SK-N-SH (cell line): ENCODE results near the gene SEC14L2. TPM values are rescaled to one million over a fixed set of nuclear protein-coding genes. Genes with fewer than 3 reads are reported as not detected.

ENCODE experiments used
- CTCF ChIA-PET: fragments of 300-600, 350-600 bp; formaldehyde crosslinking; extraction: SDS; loops from one replicate; lab custom pipeline; 2021; lab: Yijun Ruan, JAX
- POLR2A ChIA-PET: fragments of 350-600 bp; sonication (Branson Sonifier 250); formaldehyde crosslinking; extraction: SDS; loops from one replicate; lab custom pipeline; 2020; ENCODE audit warnings: antibody characterized with exemption, inconsistent platforms; lab: Yijun Ruan, JAX
- DNase-seq: peaks from one replicate; pipeline ENCODE4 v3.0.0; 2012
- H2AFZ ChIP-seq: fragments of 200-600 bp; sonication (generic); 2 replicates; pipeline ENCODE4 v1.8.1; 2016; ENCODE audit warnings: antibody characterized with exemption, mild to moderate bottlenecking, low read depth
- H3F3A ChIP-seq: fragments of 200-600 bp; sonication (generic); replicated peaks from 2 replicates; pipeline ENCODE3; 2016; ENCODE audit warnings: antibody characterized with exemption, mild to moderate bottlenecking; ENCODE audit not compliant: insufficient read depth
- H3K27ac ChIP-seq, 2 experiments: fragments of 200-500 bp in 1 of 2; fragments of 200-600 bp in 1 of 2; sonication (Bioruptor generic) in 1 of 2; sonication (generic), shearing (Covaris generic) in 1 of 2; 2 replicates each; pipeline versions ENCODE4 v1.5.1 to v1.6.1; 2014 to 2016; ENCODE audit warnings: low read depth in 2 of 2, inconsistent platforms in 1 of 2, low read length in 1 of 2, mild to moderate bottlenecking in 1 of 2, mixed read lengths in 1 of 2
- H3K27me3 ChIP-seq: fragments of 200-600 bp; sonication (generic), shearing (Covaris generic); 2 replicates; pipeline ENCODE4 v1.6.1; 2016; ENCODE audit warnings: mixed run types; ENCODE audit not compliant: insufficient read depth
- H3K36me3 ChIP-seq, 2 experiments: fragments of 200-500 bp in 1 of 2; fragments of 200-600 bp in 1 of 2; sonication (Bioruptor generic) in 1 of 2; sonication (generic) in 1 of 2; replicated peaks in 1 of 2; 2 replicates each; pipeline versions ENCODE3 to v1.5.1; 2014 to 2016; ENCODE audit warnings: low read length in 1 of 2, mild to moderate bottlenecking in 1 of 2; ENCODE audit not compliant: insufficient read depth in 2 of 2, control insufficient read depth in 1 of 2
- H3K4me1 ChIP-seq, 2 experiments: fragments of 200-500 bp in 1 of 2; fragments of 200-600 bp in 1 of 2; sonication (Bioruptor generic) in 1 of 2; sonication (generic), shearing (Covaris generic) in 1 of 2; 2 replicates each; pipeline versions ENCODE4 v1.5.1 to v1.6.1; 2014 to 2016; ENCODE audit warnings: low read depth in 1 of 2, low read length in 1 of 2, mixed run types in 1 of 2; ENCODE audit not compliant: insufficient read depth in 2 of 2, control insufficient read depth in 1 of 2
- H3K4me2 ChIP-seq: fragments of 200-600 bp; sonication (generic), shearing (Covaris generic); 2 replicates; pipeline ENCODE4 v1.6.1; 2017; ENCODE audit warnings: mixed run types
- H3K4me3 ChIP-seq, 2 experiments: fragments of 200-500 bp in 1 of 2; fragments of 200-600 bp in 1 of 2; sonication (Bioruptor generic) in 1 of 2; sonication (generic), shearing (Covaris generic) in 1 of 2; 2 replicates each; pipeline versions ENCODE4 v1.5.1 to v1.8.1; 2014 to 2016; ENCODE audit warnings: low read depth in 2 of 2, inconsistent platforms in 1 of 2, low read length in 1 of 2, mild to moderate bottlenecking in 1 of 2, mixed read lengths in 1 of 2, moderate library complexity in 1 of 2
- H3K79me2 ChIP-seq: fragments of 200-600 bp; sonication (generic); 2 replicates; pipeline ENCODE4 v1.8.1; 2017; ENCODE audit warnings: mild to moderate bottlenecking; ENCODE audit not compliant: insufficient read depth
- H3K9ac ChIP-seq: fragments of 200-600 bp; sonication (generic); 2 replicates; pipeline ENCODE4 v1.6.1; 2017; ENCODE audit warnings: mixed run types
- H3K9me2 ChIP-seq: fragments of 200-600 bp; sonication (generic); 2 replicates; pipeline ENCODE4 v1.6.1; 2017; ENCODE audit warnings: mixed run types
- H3K9me3 ChIP-seq: fragments of 200-600 bp; sonication (generic); 2 replicates; pipeline ENCODE4 v1.6.1; 2017; ENCODE audit warnings: mixed run types, mild to moderate bottlenecking, moderate library complexity
- H4K20me1 ChIP-seq: fragments of 200-600 bp; sonication (generic); 2 replicates; pipeline ENCODE4 v1.6.1; 2017; ENCODE audit warnings: mild to moderate bottlenecking, mixed run types; ENCODE audit not compliant: insufficient read depth
- CHD2 ChIP-seq: fragments of 150-350 bp; IDR thresholded peaks from 2 replicates; pipeline ENCODE4 v1.6.1; 2018; ENCODE audit warnings: low read length; ENCODE audit not compliant: partially characterized antibody
- ELF1 ChIP-seq: IDR thresholded peaks from 2 replicates; pipeline ENCODE4 v1.4.0; 2012
- EP300 ChIP-seq, 2 experiments: IDR thresholded peaks; 2 replicates each; pipeline versions ENCODE4 v1.4.0 to v1.6.1; 2012; ENCODE audit warnings: borderline replicate concordance in 1 of 2, low read depth in 1 of 2, low read length in 1 of 2
- FOSL2 ChIP-seq: IDR thresholded peaks from 2 replicates; pipeline ENCODE4 v1.4.0; 2012; ENCODE audit warnings: low read depth, mild to moderate bottlenecking, moderate library complexity, borderline replicate concordance
- FOXJ3 ChIP-seq: sonication (generic); formaldehyde crosslinking; IDR thresholded peaks from 2 replicates; pipeline ENCODE4 v1.5.1; 2020; ENCODE audit warnings: mild to moderate bottlenecking, missing genetic modification reagents
- FOXM1 ChIP-seq: IDR thresholded peaks from 2 replicates; pipeline ENCODE4 v1.4.0; 2012; ENCODE audit warnings: low read depth, mild to moderate bottlenecking
- GATA2 ChIP-seq: sonication (generic); formaldehyde crosslinking; IDR thresholded peaks from 2 replicates; pipeline ENCODE4 v1.5.0; 2020; ENCODE audit warnings: mild to moderate bottlenecking, missing genetic modification reagents
- JUND ChIP-seq: IDR thresholded peaks from 2 replicates; pipeline ENCODE4 v1.4.0; 2012
- MEF2A ChIP-seq: IDR thresholded peaks from 2 replicates; pipeline ENCODE4 v1.4.0; 2012; ENCODE audit warnings: low read depth, borderline replicate concordance
- MXI1 ChIP-seq: IDR thresholded peaks from 2 replicates; pipeline ENCODE4 v1.6.1; 2012; ENCODE audit warnings: mild to moderate bottlenecking, low read depth, low read length, improper control_type of control experiment
- PBX3 ChIP-seq: IDR thresholded peaks from 2 replicates; pipeline ENCODE4; 2012
- RCOR1 ChIP-seq: fragments of 150-350 bp; IDR thresholded peaks from 2 replicates; pipeline ENCODE4 v1.6.1; 2017; ENCODE audit warnings: antibody characterized with exemption, low read length
- SIN3A ChIP-seq: IDR thresholded peaks from 2 replicates; pipeline ENCODE4 v1.6.1; 2012; ENCODE audit warnings: low read depth, mild to moderate bottlenecking, low read length, moderate library complexity, borderline replicate concordance
- SMC3 ChIP-seq: IDR thresholded peaks from 2 replicates; pipeline ENCODE4 v1.6.1; 2012; ENCODE audit warnings: low read depth, low read length, improper control_type of control experiment
- TAF1 ChIP-seq: IDR thresholded peaks from 2 replicates; pipeline ENCODE4 v1.6.1; 2012; ENCODE audit warnings: low read depth, mild to moderate bottlenecking, low read length, moderate library complexity, borderline replicate concordance
- USF2 ChIP-seq: fragments of 150-350 bp; IDR thresholded peaks from 2 replicates; pipeline ENCODE4 v1.6.1; 2017; ENCODE audit warnings: antibody characterized with exemption, low read length, low read depth, borderline replicate concordance
- YY1 ChIP-seq: IDR thresholded peaks from 2 replicates; pipeline ENCODE4 v1.4.0; 2012; ENCODE audit warnings: low read depth, mild to moderate bottlenecking
- ZBTB33 ChIP-seq: IDR thresholded peaks from 2 replicates; pipeline ENCODE4 v1.4.0; 2012; ENCODE audit warnings: low read depth, borderline replicate concordance
- WGBS: methylation state at CpG from one replicate; pipeline ENCODE4 v1.1.6; 2017; ENCODE audit warnings: low lambda C conversion rate; 5-methylcytosine and 5-hydroxymethylcytosine counted together
- polyA plus RNA-seq, 3 experiments: library from polyadenylated mRNA; depleted of rRNA; stranded (reverse); fragments of >200 nt; gene quantifications; 2 replicates each; pipeline ENCODE4 v1.2.3, GENCODE V29; 2012

Gene SEC14L2
- polyA plus RNA-seq, 1 of the 3 experiments (the other 2 are of a cell fraction) = 14.0 TPM

- Histone ChIP-seq H3K9me2 (no peaks in the 10 kb centered on the region), H2AFZ (no peak overlapping the region), H3F3A (peaks cover 8% of the 10 kb centered on the region), H3K27me3 (no peaks in the 10 kb centered on the region), H3K79me2 (0 out of 2 replicates have a peak, but pooled peaks cover 3% of the 10 kb centered on the region), H3K9me3 (no peaks in the 10 kb centered on the region), H3K9ac (no peak overlapping the region), H3K4me3 (no peak overlapping the region), H3K27ac (no peak overlapping the region), H3K4me1 (no peaks in the 10 kb centered on the region; a peak in 1 of 4 replicates), H3K36me3 (peaks cover 8 to 25% of the 10 kb centered on the region in 2 experiments), H4K20me1 (no peaks in the 10 kb centered on the region), H3K4me2 (no peak overlapping the region)
- no peak for TF ChIP-seq FOXJ3 (CRISPR knock-in tag)
- WGBS = 92% methylated on average over 6 of the region's 6 CpGs
- DNase-seq = no peak
- ChIA-PET CTCF (interaction anchor here (0.8 to 1.4 kb wide), 3 partner anchors 16 to 19 kb away, joined by 3 to 5 read pairs (median 4); partner anchors contain the start of gene RNF215), POLR2A (no interaction called here)
These were observed 9.6 kb downstream of the SEC14L2 start for GRCh38 chr22:30406400-30406799.

- Histone ChIP-seq H3K9ac (peak overlapping the region; percentile 41; the same call in 1 of the 2 replicates), H3K4me2 (no peak overlapping the region), H3K4me3 (no peak overlapping the region), H3K9me2 (no peaks in the 10 kb centered on the region), H2AFZ (no peak overlapping the region), H3F3A (peaks cover 8% of the 10 kb centered on the region), H4K20me1 (no peaks in the 10 kb centered on the region), H3K9me3 (no peaks in the 10 kb centered on the region), H3K27me3 (no peaks in the 10 kb centered on the region), H3K27ac (peak overlapping the region in 1 of 2 experiments; percentile 48; a peak in 2 of 4 replicates), H3K4me1 (no peaks in the 10 kb centered on the region), H3K79me2 (no peaks in the 10 kb centered on the region), H3K36me3 (peaks cover 12 to 25% of the 10 kb centered on the region in 2 experiments)
- ChIA-PET CTCF (no interaction called here), POLR2A (no interaction called here)
- WGBS = 68% methylated on average over 12 of the region's 13 CpGs
- TF ChIP-seq JUND = no peak
- TF ChIP-seq FOXM1 = no peak
- TF ChIP-seq ELF1 = no peak
- no peak for TF ChIP-seq YY1
- TF ChIP-seq GATA2 (CRISPR knock-in tag) = no peak
- TF ChIP-seq FOSL2 = peak; percentile 37; the same call in 1 of the 2 replicates
- no peak for DNase-seq
These were observed 11.7 kb downstream of the SEC14L2 start for GRCh38 chr22:30408388-30409102.

- POLR2A ChIA-PET = interaction anchor here (0.6 kb wide), 2 partner anchors 466 to 1250 kb away, joined by 4 to 5 read pairs; partner anchors contain the start of gene PISD
- Histone ChIP-seq H3K27ac (no peak overlapping the region), H3K4me2 (no peak overlapping the region), H4K20me1 (no peaks in the 10 kb centered on the region), H2AFZ (no peak overlapping the region), H3K9me3 (no peaks in the 10 kb centered on the region), H3F3A (peaks cover 8% of the 10 kb centered on the region), H3K4me1 (no peaks in the 10 kb centered on the region), H3K9ac (no peak overlapping the region), H3K36me3 (peaks cover 27 to 38% of the 10 kb centered on the region in 2 experiments), H3K27me3 (no peaks in the 10 kb centered on the region), H3K9me2 (no peaks in the 10 kb centered on the region), H3K4me3 (no peak overlapping the region), H3K79me2 (no peaks in the 10 kb centered on the region)
- whole genome bisulfite sequencing = 87% methylated on average over 3 of the region's 3 CpGs
- CTCF ChIA-PET = interaction anchor here (0.9 to 1.9 kb wide), 3 partner anchors 24 to 149 kb away, joined by 3 to 5 read pairs (median 3); partner anchors contain the start of gene RNF215
- DNase-seq = no peak
- TF ChIP-seq FOSL2 = no peak
- TF ChIP-seq EP300 (IDR thresholded peaks at IDR 0.05; ENCODE audit: borderline replicate concordance in 1 of 2, low read depth in 1 of 2, low read length in 1 of 2) = no peak
- no peak for TF ChIP-seq ZBTB33
- no peak for TF ChIP-seq RCOR1
- TF ChIP-seq PBX3 = no peak
- TF ChIP-seq SMC3 = no peak
- no peak for TF ChIP-seq CHD2
- no peak for TF ChIP-seq MEF2A
- TF ChIP-seq JUND = no peak
- TF ChIP-seq MXI1 = no peak
- no peak for TF ChIP-seq GATA2 (CRISPR knock-in tag)
- no peak for TF ChIP-seq USF2
- no peak for TF ChIP-seq SIN3A
- no peak for TF ChIP-seq TAF1
These were observed 15.0 kb downstream of the SEC14L2 start for GRCh38 chr22:30411780-30412179.
